ENCODE measurements around the gene ADAMTS10.

DNA sequence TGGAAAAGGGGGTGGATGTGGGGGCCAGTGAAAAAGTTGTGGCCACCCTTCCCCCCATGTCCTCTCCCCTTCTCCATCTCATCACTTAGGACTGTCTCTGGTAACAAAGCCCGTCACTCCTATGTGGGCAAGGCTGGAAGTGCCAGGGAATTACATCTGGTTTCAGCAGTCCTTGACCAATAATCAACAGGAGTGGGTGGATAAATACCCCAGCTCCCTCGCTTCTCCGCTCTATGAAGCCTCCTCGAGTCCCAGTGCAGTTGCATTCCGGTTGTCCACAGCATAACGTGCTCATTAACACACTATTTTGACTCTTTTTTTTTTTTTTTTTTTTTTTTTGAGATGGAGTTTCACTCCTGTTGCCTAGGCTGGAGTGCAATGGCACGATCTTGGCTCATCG, 64.8 kb downstream of the ADAMTS10 start:
- TF ChIP-seq POLR2A (IDR thresholded peaks at IDR 0.05): no peak
- TF ChIP-seq, protein P1, sequence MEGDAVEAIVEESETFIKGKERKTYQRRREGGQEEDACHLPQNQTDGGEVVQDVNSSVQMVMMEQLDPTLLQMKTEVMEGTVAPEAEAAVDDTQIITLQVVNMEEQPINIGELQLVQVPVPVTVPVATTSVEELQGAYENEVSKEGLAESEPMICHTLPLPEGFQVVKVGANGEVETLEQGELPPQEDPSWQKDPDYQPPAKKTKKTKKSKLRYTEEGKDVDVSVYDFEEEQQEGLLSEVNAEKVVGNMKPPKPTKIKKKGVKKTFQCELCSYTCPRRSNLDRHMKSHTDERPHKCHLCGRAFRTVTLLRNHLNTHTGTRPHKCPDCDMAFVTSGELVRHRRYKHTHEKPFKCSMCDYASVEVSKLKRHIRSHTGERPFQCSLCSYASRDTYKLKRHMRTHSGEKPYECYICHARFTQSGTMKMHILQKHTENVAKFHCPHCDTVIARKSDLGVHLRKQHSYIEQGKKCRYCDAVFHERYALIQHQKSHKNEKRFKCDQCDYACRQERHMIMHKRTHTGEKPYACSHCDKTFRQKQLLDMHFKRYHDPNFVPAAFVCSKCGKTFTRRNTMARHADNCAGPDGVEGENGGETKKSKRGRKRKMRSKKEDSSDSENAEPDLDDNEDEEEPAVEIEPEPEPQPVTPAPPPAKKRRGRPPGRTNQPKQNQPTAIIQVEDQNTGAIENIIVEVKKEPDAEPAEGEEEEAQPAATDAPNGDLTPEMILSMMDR (IDR thresholded peaks at IDR 0.05): no peak

All from heart left ventricle (tissue), 13 donors.